Neuronal stem cell (in vitro differentiated cells): ENCODE data around the gene ATG4C. TPM values are rescaled to one million over a fixed set of nuclear protein-coding genes. Genes with fewer than 3 reads are reported as not detected.
"Not testable (repeated sequence)": the region's sequence is repeated elsewhere in the genome, so short reads cannot be mapped to it uniquely, and the experiment has no call there.

ENCODE experiments used
- DNase-seq: peaks from one replicate; pipeline ENCODE4 v3.0.0-alpha.2; 2013; ENCODE audit warnings: low spot score
- H2AFZ ChIP-seq: one replicate; pipeline ENCODE4 v1.6.1; 2013; ENCODE audit warnings: mild to moderate bottlenecking, low read length, inconsistent platforms
- H2AK5ac ChIP-seq: 2 replicates; pipeline ENCODE4 v1.6.1; 2013; ENCODE audit warnings: low read depth, mild to moderate bottlenecking, inconsistent platforms, low read length, moderate library complexity, mixed read lengths
- H2BK120ac ChIP-seq: 2 replicates; pipeline ENCODE4 v1.6.1; 2013; ENCODE audit warnings: low read depth, mild to moderate bottlenecking, inconsistent platforms, low read length, moderate library complexity, mixed read lengths
- H2BK12ac ChIP-seq: one replicate; pipeline ENCODE4 v1.6.1; 2013; ENCODE audit warnings: low read length, inconsistent platforms
- H2BK15ac ChIP-seq: 2 replicates; pipeline ENCODE4 v1.6.1; 2013; ENCODE audit warnings: mild to moderate bottlenecking, low read length, inconsistent platforms, mixed read lengths
- H2BK5ac ChIP-seq: one replicate; pipeline ENCODE4 v1.6.1; 2013; ENCODE audit warnings: inconsistent platforms, mild to moderate bottlenecking, low read length, moderate library complexity
- H3K14ac ChIP-seq: one replicate; pipeline ENCODE4 v1.6.1; 2013; ENCODE audit warnings: low read length, inconsistent platforms
- H3K18ac ChIP-seq: 2 replicates; pipeline ENCODE4 v1.6.1; 2013; ENCODE audit warnings: low read length, inconsistent platforms
- H3K23ac ChIP-seq: 2 replicates; pipeline ENCODE4 v1.6.1; 2013; ENCODE audit warnings: low read depth, mild to moderate bottlenecking, mixed read lengths, low read length, inconsistent platforms; ENCODE audit not compliant: poor library complexity
- H3K27ac ChIP-seq: replicated peaks from 3 replicates; pipeline ENCODE4 v1.5.1; 2013; ENCODE audit warnings: low read length, inconsistent platforms
- H3K27me3 ChIP-seq, 3 experiments: 2 replicates each; pipeline ENCODE4 v1.6.1; 2013; ENCODE audit warnings: low read length in 3 of 3, mild to moderate bottlenecking in 2 of 3, inconsistent platforms in 1 of 3, low read depth in 1 of 3, mixed read lengths in 1 of 3, moderate library complexity in 1 of 3; ENCODE audit not compliant: control insufficient read depth in 3 of 3, insufficient read depth in 3 of 3
- H3K36me3 ChIP-seq, 2 donors: replicated peaks in 1 of 2; 2 replicates each; pipeline ENCODE4 v1.6.1; 2013; ENCODE audit warnings: low read length in 2 of 2; ENCODE audit not compliant: control insufficient read depth in 2 of 2, insufficient read depth in 2 of 2
- H3K4ac ChIP-seq: 2 replicates; pipeline ENCODE4 v1.6.1; 2013; ENCODE audit warnings: inconsistent platforms, mild to moderate bottlenecking, low read length, moderate library complexity
- H3K4me1 ChIP-seq, 2 donors: 1 replicate in 1 of 2; 2 replicates in 1 of 2; pipeline ENCODE4 v1.6.1; 2013; ENCODE audit warnings: low read length in 2 of 2, low read depth in 1 of 2; ENCODE audit not compliant: control insufficient read depth in 2 of 2, insufficient read depth in 1 of 2
- H3K4me2 ChIP-seq: one replicate; pipeline ENCODE4 v1.6.1; 2013; ENCODE audit warnings: mild to moderate bottlenecking, low read length, inconsistent platforms; ENCODE audit not compliant: insufficient read depth, poor library complexity, severe bottlenecking
- H3K4me3 ChIP-seq, 2 donors: 2 replicates each; pipeline ENCODE4 v1.5.1; 2013; ENCODE audit warnings: low read length in 2 of 2, mild to moderate bottlenecking in 2 of 2, inconsistent platforms in 1 of 2, moderate library complexity in 1 of 2
- H3K79me1 ChIP-seq: one replicate; pipeline ENCODE4 v1.6.1; 2013; ENCODE audit warnings: low read depth, mild to moderate bottlenecking, inconsistent platforms, low read length, moderate library complexity
- H3K9ac ChIP-seq: one replicate; pipeline ENCODE4 v1.6.1; 2013; ENCODE audit warnings: mild to moderate bottlenecking, low read depth, low read length, inconsistent platforms; ENCODE audit not compliant: poor library complexity
- H3K9me3 ChIP-seq, 2 donors: replicated peaks in 1 of 2; 2 replicates each; pipeline versions ENCODE3 to v1.6.1; 2013; ENCODE audit warnings: low read length in 2 of 2, mild to moderate bottlenecking in 2 of 2, inconsistent platforms in 1 of 2, low read depth in 1 of 2, mixed read lengths in 1 of 2, moderate library complexity in 1 of 2; ENCODE audit not compliant: control insufficient read depth in 2 of 2, insufficient read depth in 1 of 2
- H4K8ac ChIP-seq: one replicate; pipeline ENCODE4 v1.6.1; 2013; ENCODE audit warnings: low read depth, mild to moderate bottlenecking, inconsistent platforms, low read length, moderate library complexity
- H4K91ac ChIP-seq: one replicate; pipeline ENCODE4 v1.6.1; 2013; ENCODE audit warnings: low read length, low read depth, mild to moderate bottlenecking, inconsistent platforms; ENCODE audit not compliant: poor library complexity
- WGBS, 2 donors: extraction: QIAGEN DNeasy Blood & Tissue Kit; methylation state at CpG; one replicate each; pipeline ENCODE4 v1.1.7; 2013; ENCODE audit warnings: missing lambda C conversion rate in 2 of 2, mixed read lengths in 1 of 2; ENCODE audit not compliant: insufficient read length in 2 of 2, insufficient replicate concordance in 1 of 2; ENCODE audit errors: extremely low coverage in 2 of 2; 5-methylcytosine and 5-hydroxymethylcytosine counted together
- polyA plus RNA-seq, 2 experiments: library from polyadenylated mRNA; stranded (reverse); fragments of 200-250 nt; gene quantifications; one replicate each; pipeline ENCODE4 v1.2.3, GENCODE V29; 2013

The ATG4C gene, protein sequence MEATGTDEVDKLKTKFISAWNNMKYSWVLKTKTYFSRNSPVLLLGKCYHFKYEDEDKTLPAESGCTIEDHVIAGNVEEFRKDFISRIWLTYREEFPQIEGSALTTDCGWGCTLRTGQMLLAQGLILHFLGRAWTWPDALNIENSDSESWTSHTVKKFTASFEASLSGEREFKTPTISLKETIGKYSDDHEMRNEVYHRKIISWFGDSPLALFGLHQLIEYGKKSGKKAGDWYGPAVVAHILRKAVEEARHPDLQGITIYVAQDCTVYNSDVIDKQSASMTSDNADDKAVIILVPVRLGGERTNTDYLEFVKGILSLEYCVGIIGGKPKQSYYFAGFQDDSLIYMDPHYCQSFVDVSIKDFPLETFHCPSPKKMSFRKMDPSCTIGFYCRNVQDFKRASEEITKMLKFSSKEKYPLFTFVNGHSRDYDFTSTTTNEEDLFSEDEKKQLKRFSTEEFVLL
- polyA plus RNA-seq (2013, experiment 1 of 2): 10.6 TPM
- polyA plus RNA-seq (2013, experiment 2 of 2): 10.6 TPM

DNA sequence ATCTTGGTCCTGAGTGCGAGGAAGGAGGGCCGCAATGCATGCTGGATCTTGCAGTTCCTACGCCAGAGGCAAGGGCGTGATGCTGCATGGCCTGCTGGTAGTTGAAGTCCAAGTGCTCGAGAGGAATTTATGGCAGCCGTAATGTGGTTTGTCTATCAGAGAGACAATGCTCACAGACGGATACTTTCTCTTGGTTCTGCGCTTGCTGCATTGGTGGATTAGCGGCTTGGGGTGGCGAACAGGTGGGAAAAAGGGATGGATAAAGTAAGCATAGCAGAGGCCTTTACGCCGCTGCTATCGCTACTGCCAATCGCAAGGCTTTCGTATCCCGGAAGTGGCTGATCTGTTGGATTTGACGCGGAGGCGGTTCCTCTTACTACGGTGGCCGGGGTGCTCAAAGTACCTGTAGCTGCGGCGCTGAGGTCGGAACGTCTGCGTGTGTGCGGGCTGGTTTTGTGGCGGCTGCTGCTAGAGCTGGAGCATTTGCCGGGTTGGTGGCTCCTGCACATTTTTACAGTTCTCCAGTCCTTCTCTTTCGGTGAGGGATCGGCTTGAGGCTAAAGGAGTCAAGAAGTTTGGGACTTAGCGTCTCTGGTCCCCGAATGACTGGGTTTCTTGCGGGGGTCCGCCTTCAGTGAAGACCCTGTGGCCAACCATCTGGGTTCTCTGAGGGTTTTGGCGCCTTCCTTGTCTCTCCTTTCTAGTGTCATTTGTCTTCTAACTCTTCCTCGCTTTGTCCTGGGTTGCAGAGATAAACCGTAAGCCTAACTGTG, at the start of gene ATG4C:
ATG4C (plus strand) TSS at position 397 of the 773 bp plus-strand sequence. CDS start 19,655 bp downstream, outside the sequence.
- H3K4ac ChIP-seq: no peak within 1 kb of the TSS
- no peak within 1 kb of the TSS for H2BK12ac ChIP-seq
- H3K23ac ChIP-seq: no peak within 1 kb of the TSS
- H2BK120ac ChIP-seq: no peak within 1 kb of the TSS
- H2AFZ ChIP-seq: peak within 1 kb of the TSS; percentile 90
- H3K18ac ChIP-seq: peak within 1 kb of the TSS; percentile 92
- no peaks in the 10 kb centered on the region for H3K27me3 ChIP-seq
- no peak within 1 kb of the TSS for H2BK5ac ChIP-seq
- H3K4me3 ChIP-seq: peak within 1 kb of the TSS; percentile 58 to 97
- no peak within 1 kb of the TSS for H2BK15ac ChIP-seq
- no peaks in the 10 kb centered on the region for H3K79me1 ChIP-seq
- peak within 1 kb of the TSS; percentile 82 for H3K27ac ChIP-seq
- H3K14ac ChIP-seq: no peak within 1 kb of the TSS
- peak; percentile 86 for DNase-seq
- H3K4me2 ChIP-seq: peak within 1 kb of the TSS; percentile 54
- no CpG with 5 or more reads among the region's 38 CpGs for WGBS, 2 donors
- H4K8ac ChIP-seq: no peak within 1 kb of the TSS
- H4K91ac ChIP-seq: no peak within 1 kb of the TSS
- H3K9me3 ChIP-seq: no peaks in the 10 kb centered on the region
- H3K36me3 ChIP-seq: no peaks in the 10 kb centered on the region
- no peak within 1 kb of the TSS for H2AK5ac ChIP-seq
- peak within 1 kb of the TSS; percentile 71 for H3K9ac ChIP-seq
- no peaks in the 10 kb centered on the region for H3K4me1 ChIP-seq

DNA sequence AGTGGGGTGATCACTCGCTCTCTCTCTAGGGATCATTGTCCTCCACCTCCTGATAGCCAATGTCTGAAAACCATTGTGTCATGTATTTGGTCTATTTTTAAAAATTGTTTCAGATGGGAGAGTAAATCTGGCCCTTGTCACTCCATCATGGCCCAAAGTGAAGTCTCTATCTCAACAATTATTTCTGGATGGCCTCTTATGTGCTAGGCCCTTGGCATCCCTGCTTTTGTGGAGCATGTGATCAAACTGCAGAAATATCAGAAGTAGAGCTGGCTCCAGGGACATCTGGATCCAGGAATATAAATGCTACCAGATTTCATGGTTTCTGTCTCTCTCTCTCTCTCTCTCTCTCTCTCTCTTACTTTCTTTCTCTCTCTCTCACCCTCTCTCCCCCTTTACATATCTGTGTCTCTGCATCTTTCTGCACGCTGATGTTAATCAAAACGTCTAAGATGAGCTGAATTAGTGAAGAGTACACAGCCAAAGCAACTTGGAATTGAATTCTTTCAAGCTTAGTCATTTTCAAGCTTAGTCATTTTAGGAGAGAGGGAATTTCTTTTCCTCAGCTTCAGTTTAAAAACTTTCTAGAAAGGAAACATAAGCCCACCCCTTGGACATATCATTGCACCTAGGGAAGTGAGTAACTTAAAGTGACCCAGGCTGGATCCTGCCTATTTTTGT, 48.3 kb upstream of the ATG4C start:
- H3K4ac ChIP-seq: no peak overlapping the region
- no peak overlapping the region for H3K14ac ChIP-seq
- no peak overlapping the region for H2BK120ac ChIP-seq
- H3K9ac ChIP-seq: no peak overlapping the region
- H3K18ac ChIP-seq: no peak overlapping the region
- H3K9me3 ChIP-seq: peaks cover 0 to 3% of the 10 kb centered on the region in 2 donors
- H4K8ac ChIP-seq: no peak overlapping the region
- H2BK5ac ChIP-seq: no peak overlapping the region
- no peak overlapping the region for H2BK15ac ChIP-seq
- H3K4me3 ChIP-seq: no peak overlapping the region
- no peak overlapping the region for H3K23ac ChIP-seq
- DNase-seq: no peak
- no peaks in the 10 kb centered on the region for H3K79me1 ChIP-seq
- H2AK5ac ChIP-seq: no peak overlapping the region
- no peak overlapping the region for H3K27ac ChIP-seq
- H3K27me3 ChIP-seq: no peaks in the 10 kb centered on the region
- no CpG with 5 or more reads among the region's 3 CpGs for WGBS, 2 donors
- peaks cover 0 to 5% of the 10 kb centered on the region in 2 donors for H3K4me1 ChIP-seq
- H2BK12ac ChIP-seq: no peak overlapping the region
- H3K36me3 ChIP-seq: no peaks in the 10 kb centered on the region
- H2AFZ ChIP-seq: peak overlapping the region; percentile 9
- H4K91ac ChIP-seq: no peak overlapping the region
- H3K4me2 ChIP-seq: no peak overlapping the region

DNA sequence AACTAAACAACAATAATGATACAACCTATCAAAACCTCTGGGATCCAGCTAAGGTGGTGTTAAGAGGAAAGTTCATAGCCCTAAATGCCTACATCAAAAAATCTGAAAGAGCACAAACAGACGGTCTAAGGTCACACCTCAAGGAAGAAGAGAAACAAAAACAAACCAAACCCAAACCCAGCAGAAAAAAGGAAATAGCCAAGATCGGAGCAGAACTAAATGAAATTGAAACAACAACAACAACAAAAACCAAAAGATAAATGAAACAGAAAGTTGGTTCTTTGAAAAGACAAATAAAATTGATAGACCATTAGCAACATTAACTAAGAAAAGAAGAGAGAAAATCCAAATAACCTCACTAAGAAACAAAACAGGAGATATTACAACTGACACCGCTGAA, 43.2 kb upstream of the ATG4C start:
- H2AFZ ChIP-seq: not testable (repeated sequence)

More for the DNA sequence above, 43.2 kb upstream of the ATG4C start:
- H3K9ac ChIP-seq, H3K4me3 ChIP-seq, H3K4me1 ChIP-seq, H3K79me1 ChIP-seq, H3K36me3 ChIP-seq, H3K23ac ChIP-seq, H2BK15ac ChIP-seq, H3K27ac ChIP-seq, H3K4ac ChIP-seq, H3K14ac ChIP-seq, H4K91ac ChIP-seq, DNase-seq, H2AK5ac ChIP-seq, H4K8ac ChIP-seq, H2BK5ac ChIP-seq, H3K4me2 ChIP-seq, H3K9me3 ChIP-seq, H2BK12ac ChIP-seq, H2BK120ac ChIP-seq, H3K18ac ChIP-seq, H3K27me3 ChIP-seq: not testable (repeated sequence)
- WGBS, 2 donors: no CpG with 5 or more reads among the region's 3 CpGs
